Stimulated activated CD4-positive, alpha-beta T cell treated with anti-CD3 and anti-CD28 coated beads, Interleukin-4, amount 100 ng/mL, for 4 hours (primary cell): ENCODE measurements around the gene AUNIP.

Experiments
- DNase-seq, 2 experiments: peaks; one replicate each; pipeline ENCODE4 v3.0.0-alpha.2; 2020

Gene AUNIP

GRCh38 chr1:25807480-25808390 lies 51.5 kb downstream of the AUNIP start:
- DNase-seq: no peak

GRCh38 chr1:25806418-25806817 lies 52.8 kb downstream of the AUNIP start:
- DNase-seq: no peak

GRCh38 chr1:25805863-25806225 lies 53.4 kb downstream of the AUNIP start:
- no peak for DNase-seq

GRCh38 chr1:25804964-25805862 lies 54.0 kb downstream of the AUNIP start:
- DNase-seq: no peak

DNA sequence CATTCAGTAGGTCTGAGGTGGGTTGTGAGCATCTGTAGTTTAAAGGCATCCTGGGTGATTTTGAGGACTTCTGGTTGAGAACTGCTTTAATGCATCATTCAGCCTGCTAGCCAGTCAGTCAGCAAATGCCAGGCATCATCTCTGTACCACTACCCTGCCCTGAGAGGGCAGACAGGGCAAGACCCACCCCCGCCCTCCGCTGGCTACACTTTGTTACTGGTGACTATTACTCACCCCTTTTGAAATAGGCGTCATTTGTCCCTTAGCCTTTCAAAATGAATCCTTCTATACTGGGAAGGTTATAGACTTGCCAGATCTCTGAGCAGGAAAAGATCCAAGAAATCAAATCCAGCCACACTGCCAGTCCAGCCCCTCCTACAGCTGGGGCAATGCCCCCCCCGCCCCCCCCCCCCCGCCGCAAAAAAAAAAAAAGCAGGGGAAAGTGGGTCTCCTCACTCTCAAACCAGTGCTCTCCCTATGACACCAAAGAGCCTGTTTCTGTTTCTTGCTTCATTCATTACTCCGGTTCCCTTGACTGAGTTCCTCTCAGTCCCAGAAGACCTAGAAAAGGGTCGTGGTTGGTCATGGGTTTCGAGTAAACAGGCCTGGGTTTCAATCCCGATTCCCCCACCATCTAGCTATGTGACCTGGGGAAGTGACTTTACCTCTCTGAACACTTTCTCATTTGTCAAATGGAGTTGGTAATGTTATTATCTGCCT lies 54.9 kb downstream of the AUNIP start:
- no peak for DNase-seq

- no peak for DNase-seq
These were observed 55.9 kb downstream of the AUNIP start for GRCh38 chr1:25803368-25803767.

- no peak for DNase-seq
These were observed 56.3 kb downstream of the AUNIP start for GRCh38 chr1:25802915-25803314.

GRCh38 chr1:25800703-25801377 lies 58.4 kb downstream of the AUNIP start:
- DNase-seq: no peak

GRCh38 chr1:25799935-25800702 lies 59.1 kb downstream of the AUNIP start, which contains the start of gene SELENON:
Gene SELENON, plus strand, starts transcription at chr1:25800193. Its CDS starts 38 bp downstream, at chr1:25800231.
- peak; percentile 9 to 47 for DNase-seq

DNA sequence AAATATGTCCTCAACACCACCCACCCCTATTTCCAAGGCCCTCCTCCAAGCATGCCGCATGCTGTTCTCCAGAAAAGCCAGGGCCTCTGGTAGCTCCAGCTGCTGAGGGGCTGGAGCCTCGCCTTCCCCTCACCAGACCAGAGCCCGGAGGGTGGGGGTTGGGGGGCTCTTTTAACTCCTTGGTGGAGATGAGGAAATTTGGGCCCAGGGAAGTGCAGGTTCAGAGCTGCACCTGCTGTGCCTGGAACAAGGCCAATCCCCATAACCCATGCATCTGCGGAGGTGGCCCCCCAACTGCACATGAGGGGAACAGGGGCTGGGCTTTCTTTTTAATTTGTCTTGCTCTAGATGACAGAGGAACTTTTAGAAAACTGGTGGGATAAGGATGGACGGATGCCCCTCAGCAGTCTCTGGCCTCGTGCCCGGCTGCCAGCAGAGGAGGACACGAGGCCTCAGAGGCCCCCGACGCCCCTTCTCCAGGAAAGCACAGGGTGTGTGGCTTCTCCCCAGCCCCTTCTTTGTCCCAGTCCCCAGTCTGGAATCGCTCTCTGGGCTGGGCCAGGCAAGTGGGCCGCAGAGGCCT lies 59.8 kb downstream of the AUNIP start:
- DNase-seq: no peak

DNA sequence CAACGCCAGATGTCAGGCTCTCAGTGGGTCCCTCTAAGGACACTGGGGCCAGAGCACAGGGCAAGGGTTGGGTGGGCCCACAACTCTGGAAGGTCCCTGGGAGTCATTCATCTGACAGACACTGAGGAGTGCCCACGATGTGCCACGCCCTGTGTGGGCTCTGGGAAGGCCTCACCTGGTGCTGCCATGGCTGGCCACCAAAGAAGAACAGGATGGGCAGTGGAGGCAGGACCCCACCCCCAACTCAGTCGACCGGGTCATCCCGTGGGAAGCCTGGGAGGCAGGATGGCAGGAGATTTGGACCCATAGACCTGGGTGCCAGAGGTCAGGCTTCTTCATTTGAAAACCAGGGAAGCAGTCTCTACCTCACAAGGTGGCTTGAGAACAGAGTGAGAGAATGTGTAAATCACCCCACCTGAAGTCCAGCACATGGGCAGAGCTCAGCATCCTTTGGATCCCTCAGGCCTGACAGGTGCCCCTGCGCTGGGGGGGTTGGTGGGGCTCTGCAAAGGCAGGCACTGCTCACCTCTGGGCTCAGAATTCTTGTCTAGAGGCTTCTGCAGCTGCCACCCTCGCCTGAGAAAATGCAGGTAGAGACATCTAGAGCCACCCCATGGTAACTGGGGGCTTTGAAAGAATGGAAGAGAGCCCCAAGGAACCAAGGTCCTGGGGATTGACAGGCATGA lies 60.4 kb downstream of the AUNIP start:
- DNase-seq: no peak

- peak; percentile 17 to 33 for DNase-seq
These were observed 61.3 kb downstream of the AUNIP start for GRCh38 chr1:25797939-25798338.

- DNase-seq: peak; percentile 78 to 85
These were observed 62.3 kb downstream of the AUNIP start for GRCh38 chr1:25796811-25797458.

- peak in 1 of 2 experiments; percentile 44 for DNase-seq
These were observed 63.1 kb downstream of the AUNIP start for GRCh38 chr1:25795946-25796810.

- no peak for DNase-seq
These were observed 64.0 kb downstream of the AUNIP start for GRCh38 chr1:25795211-25795610.

- no peak for DNase-seq
These were observed 64.9 kb downstream of the AUNIP start for GRCh38 chr1:25794325-25794724.

GRCh38 chr1:25793585-25794170 lies 65.6 kb downstream of the AUNIP start:
- no peak for DNase-seq

DNA sequence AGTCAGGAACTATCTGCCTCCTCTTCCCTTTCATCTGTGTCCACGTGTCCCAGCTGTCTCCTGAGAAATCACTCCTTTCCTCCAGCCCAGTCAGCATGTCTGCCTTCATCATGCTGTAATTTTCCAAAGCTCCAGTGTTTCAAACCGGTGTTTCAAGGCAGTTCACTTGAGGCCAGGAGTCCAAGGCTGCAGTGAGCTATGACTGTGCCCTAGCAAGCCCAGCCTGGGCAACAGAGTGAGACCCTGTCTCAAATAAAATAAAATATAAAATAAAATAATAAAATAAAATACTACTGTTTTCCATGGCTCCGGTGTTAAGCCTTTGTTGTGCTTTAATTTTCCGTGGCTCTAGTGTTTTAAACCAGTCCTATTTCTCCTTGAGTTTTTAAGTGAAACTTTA lies 67.1 kb downstream of the AUNIP start:
- no peak for DNase-seq

DNA sequence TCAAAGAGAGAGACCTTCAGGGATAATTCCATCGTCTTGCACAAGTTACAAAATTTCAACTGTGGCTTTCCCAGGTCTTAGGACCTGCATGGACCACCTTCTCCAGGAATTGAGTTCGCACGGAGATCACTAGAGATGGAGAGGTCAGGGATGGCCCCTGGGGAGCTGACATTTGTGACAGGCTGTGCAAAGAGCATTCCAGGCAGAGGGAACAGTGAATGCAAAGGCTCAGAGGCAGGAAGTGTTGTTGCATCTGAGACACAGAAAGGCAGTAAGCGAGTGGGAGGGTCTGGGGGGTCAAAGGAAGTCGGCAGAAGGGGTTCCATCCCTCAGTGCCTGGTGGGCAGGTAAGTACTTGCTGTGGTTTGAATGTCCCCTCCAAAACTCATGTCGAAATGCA lies 68.8 kb downstream of the AUNIP start:
- DNase-seq: no peak
